NK-92 (cell line): ENCODE results near the gene MYO9A.
"Not testable (repeated sequence)": the region's sequence is repeated elsewhere in the genome, so short reads cannot be mapped to it uniquely, and the experiment has no call there.

Source experiments
- DNase-seq: peaks from one replicate; lab custom pipeline; 2025; ENCODE audit not compliant: unreplicated experiment; lab: John Stamatoyannopoulos, UW

MYO9A gene

DNA sequence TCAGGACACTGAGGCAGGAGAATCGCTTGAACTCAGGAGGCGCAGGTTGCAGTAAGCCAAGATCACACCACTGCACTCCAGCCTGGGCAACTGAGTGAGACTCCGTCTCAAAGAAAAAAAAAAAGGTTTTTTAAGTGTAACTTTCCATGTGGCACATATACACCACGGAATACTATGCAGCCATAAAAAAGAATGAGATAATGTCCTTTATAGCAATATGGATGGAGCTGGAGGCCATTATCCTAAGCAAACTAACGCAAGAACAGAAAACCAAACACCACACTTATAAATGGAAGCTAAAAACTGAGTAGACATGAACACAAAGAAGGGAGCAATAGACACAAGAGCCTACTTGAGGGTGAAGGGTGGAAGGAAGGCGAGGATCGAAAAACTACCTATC, 64.7 kb downstream of the MYO9A start:
- DNase-seq: not testable (repeated sequence)

DNA sequence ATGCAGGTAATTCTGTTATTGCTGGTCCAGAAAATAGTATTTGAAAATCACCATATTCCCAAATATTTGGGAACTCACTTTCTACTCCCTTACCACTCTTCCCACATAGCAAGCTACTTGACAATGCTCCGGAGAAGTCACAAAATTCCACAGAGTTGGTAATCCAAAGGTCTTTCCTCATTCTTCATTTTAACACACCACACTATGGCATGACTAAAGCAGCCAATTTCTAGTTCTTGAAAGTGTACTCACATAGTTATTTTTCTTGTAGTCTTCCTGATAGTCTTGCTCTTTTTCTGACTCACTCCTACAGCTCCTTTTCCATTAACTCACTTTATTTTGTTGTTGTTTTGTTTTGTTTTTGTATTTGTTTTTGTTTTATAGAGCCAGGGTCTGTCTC, 67.2 kb downstream of the MYO9A start:
- no peak for DNase-seq

DNA sequence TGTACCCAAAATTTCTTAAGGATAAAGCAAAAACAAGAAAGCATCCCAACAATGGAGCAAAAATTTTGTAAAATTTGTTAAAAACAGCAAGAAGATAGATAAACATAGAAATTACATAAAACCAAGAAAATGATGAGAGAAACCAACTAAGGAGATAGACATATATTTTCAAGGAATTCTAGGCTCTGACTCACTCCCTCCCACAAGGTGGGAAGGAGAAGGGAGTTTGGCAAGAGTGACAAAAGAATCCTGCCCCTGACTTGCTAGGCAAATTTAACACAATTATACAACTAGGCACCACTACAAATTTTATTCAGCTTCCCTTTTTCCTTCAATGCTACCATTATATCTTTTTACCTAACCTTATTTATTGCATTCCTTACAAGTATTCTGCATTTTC, 70.9 kb downstream of the MYO9A start:
- no peak for DNase-seq

DNA sequence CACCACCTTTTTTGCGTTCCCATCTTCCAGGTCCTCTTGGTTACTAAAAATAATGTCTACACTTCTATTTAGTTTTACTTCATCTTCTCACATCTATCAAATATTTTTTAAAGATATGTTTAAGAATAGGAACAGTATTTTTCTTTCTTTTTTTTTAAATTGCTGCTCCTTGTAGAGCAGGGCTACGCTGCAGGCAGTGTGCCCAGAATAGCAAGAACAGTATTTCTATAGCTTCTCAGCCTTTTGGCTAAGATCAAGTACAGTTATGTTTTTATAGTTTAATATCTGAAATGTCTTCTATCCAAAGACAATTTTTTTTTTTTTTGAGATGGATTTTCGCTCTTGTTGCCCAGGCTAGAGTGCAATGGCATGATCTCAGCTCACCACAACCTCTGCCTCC, 73.0 kb downstream of the MYO9A start:
- no peak for DNase-seq

DNA sequence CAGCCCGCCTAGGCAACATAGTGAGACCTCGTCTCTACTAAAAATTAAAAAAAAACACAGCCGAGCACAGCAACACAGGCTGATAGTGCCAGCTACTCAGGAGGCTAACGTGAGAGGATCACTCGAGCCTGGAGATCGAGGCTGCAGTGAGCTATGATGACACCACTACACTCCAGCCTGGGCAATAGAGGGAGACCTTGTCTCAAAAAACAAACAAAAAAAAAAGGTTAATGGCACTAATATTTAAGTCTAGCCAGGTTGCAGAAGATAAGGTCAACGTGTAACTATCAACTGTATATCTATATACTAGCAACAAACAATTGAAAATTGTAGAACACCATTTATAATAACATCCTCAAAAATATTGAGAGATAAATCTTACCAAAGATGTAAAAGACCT, 75.1 kb downstream of the MYO9A start:
- DNase-seq: no peak

DNA sequence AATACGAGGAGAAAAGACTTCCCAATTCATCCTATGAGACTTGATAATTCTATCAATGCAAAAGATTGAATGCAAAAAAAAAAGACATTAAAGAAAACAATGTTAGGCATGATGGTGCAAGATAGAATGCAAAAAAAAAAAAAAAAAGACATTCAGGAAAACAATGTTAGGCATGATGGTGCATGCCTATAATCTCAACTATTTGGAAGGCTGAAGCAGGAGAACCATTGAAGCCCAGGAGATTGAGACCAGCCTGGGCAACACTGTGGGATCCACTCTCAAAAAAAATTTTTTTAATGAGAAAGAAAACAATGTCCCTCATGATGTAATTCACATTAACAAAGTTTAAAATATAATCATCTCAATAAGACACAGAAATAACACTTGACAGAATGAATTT, 75.9 kb downstream of the MYO9A start:
- no peak for DNase-seq

DNA sequence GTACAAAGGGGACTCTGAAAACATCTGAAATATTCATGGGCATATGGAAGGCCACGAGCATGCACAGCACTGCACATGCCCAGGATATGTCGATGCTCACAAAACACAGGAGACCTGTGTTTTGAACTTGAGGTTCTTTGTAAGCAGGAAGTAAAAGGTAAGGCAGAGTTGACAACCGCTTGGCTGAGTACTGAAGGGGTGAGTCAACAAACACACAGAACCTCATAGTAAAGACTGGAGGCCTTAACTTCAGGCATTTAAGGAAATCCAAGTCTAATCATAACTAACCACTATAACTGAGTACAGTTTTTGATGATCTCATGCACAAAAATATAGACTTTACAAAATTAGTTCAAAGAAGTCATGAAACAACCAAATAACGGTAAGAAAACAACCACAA, 80.6 kb downstream of the MYO9A start:
- no peak for DNase-seq

DNA sequence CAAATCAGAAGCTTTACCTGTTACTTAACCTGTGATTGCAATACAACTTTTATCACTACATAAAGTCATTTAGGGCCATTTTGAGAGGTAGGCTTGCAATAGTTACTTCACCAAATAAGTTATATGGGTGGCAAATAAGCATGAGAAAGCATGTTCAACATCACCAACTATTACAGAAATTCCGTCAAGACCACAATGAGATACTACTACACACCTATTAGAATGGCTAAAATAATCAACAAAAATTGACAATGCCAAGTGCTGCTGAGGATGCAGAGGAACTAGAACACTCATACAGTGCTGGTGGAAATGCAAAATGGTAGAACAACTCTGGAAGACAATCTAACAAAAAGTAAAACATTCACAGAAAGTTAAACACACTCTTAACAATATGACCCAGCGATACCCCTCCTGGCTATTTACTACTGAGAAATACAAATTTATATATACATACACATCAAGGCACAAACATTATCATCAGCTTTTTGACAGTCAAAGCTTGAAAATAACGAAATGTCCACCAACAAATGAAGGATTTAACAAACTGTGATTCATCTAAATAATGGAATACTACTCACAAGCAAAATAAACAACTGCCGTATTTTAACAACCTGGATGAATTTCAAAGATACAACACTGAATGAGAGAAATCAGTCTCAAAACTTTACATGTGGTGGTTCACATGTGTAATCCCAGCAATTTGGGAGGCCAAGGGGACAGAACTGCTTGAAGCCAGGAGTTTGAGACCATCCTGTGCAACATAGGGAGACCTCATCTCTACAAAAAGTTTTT, 82.9 kb downstream of the MYO9A start:
- no peak for DNase-seq

DNA sequence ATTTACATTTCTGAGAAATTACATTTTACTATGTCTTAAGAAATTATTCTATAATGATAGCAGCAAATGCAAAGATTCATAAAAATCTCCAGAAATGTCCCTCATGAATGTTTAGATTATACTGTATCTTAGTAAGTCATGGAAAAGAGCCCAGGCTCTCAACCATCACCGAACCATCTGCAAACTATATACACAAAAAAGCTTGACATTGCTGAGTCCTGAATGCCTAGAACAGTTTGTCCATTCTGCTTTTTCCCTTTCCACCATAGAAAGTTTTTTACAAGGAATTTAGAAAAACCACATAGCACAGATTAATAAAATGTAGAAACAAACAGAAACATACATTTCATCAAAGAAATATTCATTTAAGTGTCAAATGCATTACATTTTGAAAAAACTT, 83.6 kb downstream of the MYO9A start:
- no peak for DNase-seq

DNA sequence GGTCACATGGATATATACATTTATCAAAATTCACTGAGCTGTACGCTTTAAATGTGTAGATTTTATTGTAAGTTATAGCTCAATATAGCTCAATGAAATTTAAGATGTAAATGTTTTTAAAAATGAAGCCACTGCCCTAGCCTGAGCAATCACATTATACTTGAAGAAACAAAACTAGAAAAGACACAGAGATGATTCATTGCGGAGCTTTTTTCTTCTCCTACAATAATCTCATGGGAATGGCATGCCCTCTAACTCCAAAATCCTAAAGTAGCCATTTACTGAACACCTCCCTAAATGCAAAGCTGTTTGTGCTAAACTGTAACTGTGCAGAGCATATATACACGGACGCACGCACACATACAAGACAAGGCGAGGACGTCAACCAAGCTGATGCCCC, 84.2 kb downstream of the MYO9A start:
- no peak for DNase-seq

DNA sequence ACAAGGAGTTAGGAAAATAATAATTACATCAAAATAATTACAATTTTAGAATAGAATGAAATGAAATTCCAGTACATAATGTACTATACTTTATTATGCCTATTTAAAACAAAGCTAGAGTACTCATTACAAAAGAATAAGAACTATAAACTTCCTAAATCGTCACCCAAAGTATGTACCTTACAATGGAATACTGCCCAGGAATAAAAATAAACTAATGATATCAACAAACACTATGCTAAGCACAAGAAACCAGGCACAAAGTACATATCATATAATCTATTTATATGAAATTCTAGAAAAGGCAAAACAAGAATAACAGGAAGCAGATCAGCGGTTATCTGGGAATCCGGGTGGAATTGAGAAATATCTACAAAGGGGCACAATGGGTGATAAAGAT, 84.7 kb downstream of the MYO9A start:
- DNase-seq: no peak

DNA sequence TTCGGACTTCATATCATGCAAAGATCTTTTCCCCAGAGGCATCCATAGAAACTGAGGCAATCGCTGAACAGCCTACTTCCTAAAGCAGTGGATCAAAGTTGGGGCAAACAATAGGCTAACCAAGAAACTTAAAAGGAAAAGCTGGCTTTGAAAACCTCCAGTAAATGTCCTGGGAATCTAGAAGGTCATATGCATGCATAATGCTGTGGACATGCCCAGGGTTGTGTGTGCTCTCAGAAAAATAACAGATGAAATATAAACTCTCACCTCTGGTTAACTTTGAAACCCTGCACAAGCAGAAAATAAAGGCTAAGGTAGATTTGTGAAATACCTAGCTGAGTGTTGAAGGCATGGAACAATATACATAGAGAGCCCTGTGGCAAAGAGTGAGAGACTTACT, 96.3 kb downstream of the MYO9A start:
- DNase-seq: no peak

DNA sequence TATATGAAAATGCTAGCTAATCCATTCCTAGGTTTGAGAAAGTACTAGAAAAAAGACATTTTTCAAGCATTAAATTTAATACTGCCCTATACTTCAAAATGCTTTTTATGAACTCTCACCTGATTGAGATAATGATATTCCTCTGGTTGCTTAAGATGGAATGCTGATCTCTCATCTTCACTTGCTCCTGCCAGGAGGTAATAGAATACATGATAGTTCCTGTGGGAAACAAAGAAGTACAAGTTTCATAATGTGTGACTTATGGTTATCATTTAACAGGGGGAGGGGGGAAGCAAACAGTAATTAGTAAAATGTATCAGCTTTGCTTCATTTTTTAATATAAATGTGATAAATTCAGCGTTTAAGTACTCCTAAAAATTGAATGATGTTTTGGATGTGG, 97.2 kb downstream of the MYO9A start:
- DNase-seq: no peak

DNA sequence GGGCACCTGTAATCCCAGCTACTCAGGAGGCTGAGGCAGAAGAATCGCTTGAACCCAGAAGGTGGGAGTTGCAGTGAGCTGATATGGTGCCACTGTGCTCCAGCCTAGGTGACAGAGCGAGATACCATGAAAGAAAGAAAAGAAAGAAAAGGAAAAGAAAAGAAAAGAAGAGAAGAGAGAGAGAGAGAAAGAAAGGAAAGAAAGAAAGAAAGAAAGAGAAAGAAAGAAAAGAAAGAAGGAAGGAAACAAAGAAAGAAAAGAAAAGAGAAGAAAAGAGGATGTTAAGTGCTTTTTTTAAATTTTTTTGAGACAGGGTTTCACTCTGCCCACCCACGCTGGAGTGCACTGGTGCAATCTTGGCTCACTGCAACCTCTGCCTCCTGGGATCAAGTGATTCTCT, 103.4 kb downstream of the MYO9A start:
- not testable (repeated sequence) for DNase-seq

DNA sequence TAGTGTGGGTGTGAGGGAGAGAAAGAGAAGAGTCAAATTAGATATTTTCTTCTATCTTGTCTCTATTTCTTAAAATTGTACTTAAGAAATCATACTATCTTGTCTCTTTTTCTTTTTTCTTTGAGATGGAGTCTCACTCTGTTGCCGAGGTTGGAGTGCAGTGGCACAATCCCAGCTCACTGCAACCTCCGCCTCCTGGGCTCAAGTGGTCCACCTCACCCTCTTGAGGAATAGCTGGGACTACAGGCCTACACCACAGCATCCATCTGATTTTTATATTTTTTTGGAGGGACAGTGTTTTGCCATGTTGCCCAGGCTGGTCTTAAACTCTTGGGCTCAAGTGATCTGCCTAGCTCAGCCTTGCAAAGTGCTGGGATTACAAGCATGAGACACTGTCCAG, 104.2 kb downstream of the MYO9A start:
- DNase-seq: no peak

DNA sequence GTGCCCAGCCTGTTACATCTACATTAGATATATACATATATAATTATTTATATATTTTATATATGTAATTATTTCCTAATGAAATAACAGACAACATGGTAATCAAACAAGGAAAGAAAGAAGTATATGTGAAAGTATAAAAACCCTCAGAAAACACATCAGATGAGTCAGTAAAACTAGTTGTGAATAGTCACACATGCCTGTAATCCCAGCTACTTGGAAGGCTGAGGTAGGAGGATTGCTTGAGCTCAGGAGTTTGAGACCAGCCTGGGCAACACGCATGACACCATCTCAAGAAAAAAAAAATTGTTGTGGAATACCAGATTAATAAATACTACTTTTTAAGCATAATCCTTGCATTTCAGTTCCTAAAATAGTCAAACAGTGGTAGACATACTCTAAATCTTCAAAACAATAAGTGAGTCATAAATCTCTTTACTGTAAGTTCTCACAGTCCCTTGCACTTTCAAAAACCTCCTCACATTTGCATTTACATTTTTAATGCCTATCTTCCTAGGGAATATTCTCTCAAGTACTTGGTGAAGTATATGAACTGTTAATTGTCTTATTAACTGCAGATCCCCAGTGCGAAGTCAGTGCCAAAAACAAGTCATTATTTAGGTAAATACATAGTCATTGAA, 106.5 kb downstream of the MYO9A start:
- DNase-seq: no peak

DNA sequence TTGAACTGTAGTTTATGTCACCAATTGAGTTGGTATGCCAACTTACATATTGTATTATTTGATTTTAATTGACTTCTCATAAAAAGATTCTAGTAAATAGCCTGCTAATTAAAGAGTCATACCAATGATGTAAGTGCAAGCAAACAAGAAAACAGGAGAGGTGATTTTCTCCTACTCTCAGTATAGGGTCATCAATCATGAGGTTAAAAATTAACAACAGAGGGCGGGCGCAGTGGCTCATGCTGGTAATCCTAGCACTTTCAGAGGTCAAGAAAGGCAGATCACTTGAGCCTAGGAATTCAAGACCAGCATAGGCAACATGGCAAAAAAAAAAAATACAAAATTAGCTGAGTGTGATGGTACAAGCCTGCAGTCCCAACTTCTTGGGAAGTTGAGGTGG, 108.7 kb downstream of the MYO9A start:
- no peak for DNase-seq

DNA sequence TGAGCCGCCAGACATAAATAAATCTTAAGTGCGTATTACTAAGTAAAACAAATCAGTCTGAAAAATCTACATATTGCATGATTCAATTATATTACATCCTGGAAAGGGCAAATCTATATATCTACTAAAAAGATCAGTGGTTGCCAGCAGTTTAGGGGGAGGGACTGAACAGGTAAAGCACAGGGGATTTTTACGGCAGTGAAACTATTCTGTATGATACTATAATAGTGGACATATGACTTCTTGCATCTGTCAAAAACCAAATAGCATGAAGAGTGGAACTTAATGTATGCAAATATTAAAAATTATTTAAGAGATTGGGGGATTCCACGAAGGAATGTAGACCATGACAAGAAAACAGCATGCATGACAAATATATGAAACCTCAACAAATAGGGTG, 111.6 kb downstream of the MYO9A start:
- DNase-seq: no peak

DNA sequence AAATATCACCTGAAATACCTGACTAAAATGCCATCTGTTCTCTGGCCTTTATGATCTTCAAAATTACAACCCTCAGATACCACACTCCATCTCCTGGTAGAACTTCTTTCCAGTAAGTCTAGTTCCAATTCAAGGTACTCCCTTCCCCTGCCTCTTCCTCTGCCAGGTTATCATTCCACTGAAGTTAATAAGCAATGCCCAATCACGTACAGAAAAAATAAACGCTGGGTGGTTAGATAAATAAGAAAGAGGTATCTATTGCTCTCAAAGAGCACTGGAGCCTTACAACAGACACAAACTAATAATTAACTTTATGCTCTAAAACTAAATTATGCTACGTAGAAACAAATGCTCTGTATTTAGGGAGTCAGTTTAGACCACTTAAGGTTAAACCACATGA, 112.5 kb downstream of the MYO9A start:
- no peak for DNase-seq

DNA sequence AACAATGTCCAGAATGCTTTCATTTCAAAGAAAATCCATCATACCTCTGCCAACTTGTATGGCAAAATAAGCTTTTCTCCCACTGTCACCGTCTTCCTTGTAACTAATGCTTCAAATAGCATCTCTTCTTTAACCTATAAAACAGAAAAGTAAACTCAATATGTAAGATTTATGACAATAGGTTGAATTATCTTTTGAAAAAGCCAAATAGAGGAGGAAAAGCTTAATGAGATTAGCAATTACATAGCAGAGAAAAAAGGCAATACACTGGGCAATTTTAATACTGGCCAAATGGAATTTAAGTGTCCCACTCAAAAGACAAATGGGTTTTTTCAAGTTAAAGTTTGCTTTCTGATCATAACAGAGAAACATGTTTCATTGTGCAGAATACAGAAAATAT, 118.1 kb downstream of the MYO9A start:
- DNase-seq: no peak

DNA sequence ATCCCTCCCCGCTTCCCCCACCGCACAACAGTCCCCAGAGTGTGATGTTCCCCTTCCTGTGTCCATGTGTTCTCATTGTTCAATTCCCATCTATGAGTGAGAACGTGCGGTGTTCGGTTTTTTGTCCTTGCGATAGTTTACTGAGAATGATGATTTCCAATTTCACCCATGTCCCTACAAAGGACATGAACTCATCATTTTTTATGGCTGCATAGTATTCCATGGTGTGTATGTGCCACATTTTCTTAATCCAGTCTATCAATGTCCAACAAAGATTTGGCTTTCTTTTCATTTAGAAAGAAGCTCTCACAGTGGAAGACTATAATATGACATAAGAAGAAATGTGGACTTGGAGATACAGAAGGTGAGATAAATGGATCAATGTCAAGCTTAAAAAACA, 119.2 kb downstream of the MYO9A start:
- not testable (repeated sequence) for DNase-seq

DNA sequence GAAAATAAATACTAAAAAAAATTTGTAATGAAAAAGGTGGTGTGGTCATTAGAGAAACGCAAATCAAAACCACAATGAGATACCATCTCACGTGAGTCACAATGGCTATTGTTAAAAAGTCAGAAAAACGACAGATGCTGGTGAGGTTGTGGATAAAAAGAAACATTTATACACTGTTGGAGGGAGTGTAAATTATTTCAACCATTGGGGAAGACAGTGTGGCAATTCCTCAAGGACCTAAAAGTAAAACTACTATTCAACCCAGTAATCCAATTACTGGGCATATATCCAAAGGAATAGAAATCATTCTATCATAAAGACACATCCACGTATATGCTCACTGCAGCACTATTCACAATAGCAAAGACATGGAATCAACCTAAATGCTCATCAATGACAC, 120.3 kb downstream of the MYO9A start:
- no peak for DNase-seq

DNA sequence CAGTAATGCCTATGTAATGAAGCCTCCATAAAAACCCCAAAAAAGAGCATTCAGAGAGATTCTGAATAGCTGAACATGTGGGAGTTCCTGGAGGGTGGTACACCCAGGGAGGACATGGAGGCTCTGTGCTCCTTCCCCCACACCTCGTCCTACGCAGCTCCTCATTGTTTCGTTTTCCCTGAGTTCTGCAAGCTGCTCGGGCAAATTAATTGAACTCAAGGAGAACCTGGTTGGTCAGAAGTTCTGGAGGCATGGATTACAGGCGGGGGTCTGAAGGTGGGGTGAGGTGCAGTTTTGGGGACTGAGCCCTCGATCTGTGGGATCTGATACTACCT, 142.2 kb downstream of the MYO9A start:
- DNase-seq: no peak
